ENCODE results near the gene LMF1.

LMF1 gene

GRCh38 chr16:927406-927805, 43.4 kb downstream of the LMF1 start:
- no peak for DNase-seq (ENCODE audit: low read depth)
- no peak for TF ChIP-seq CTCF (conservative IDR thresholded peaks at IDR 0.05; ENCODE audit: control insufficient read depth, insufficient read depth, low read depth, low read length)
- no peak overlapping the region for H3K4me3 ChIP-seq (ENCODE audit: control insufficient read depth, low read depth, low read length)

GRCh38 chr16:926715-927114, 44.1 kb downstream of the LMF1 start:
- no peak for DNase-seq (ENCODE audit: low read depth)
- TF ChIP-seq CTCF (conservative IDR thresholded peaks at IDR 0.05; ENCODE audit: control insufficient read depth, insufficient read depth, low read depth, low read length): no peak

GRCh38 chr16:924806-925205, 46.0 kb downstream of the LMF1 start:
- TF ChIP-seq CTCF (conservative IDR thresholded peaks at IDR 0.05; ENCODE audit: control insufficient read depth, insufficient read depth, low read depth, low read length): no peak
- no peak overlapping the region for H3K4me3 ChIP-seq (ENCODE audit: control insufficient read depth, low read depth, low read length)
- DNase-seq (ENCODE audit: low read depth): no peak

More at GRCh38 chr16:926715-927114, 44.1 kb downstream of the LMF1 start:
- H3K4me3 ChIP-seq (ENCODE audit: control insufficient read depth, low read depth, low read length): no peak overlapping the region

DNA sequence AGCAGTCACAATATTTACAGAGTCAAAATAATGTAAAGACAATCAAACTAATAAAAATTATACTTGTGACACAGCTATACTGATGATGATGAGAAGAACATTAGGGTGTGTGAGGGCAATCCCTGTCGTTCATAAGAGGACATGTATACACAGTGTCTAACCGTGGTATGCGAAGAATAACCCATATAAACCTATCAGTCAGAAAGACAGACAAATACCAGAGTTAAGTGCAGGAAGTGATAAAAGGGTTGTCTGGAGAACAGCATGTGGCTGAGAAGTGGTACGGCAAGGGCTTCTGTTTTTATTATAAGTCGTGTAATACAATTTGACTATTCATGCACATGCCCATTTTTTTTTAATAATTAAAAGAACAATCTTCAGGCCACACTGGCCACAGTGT, 46.7 kb downstream of the LMF1 start:
- H3K4me3 ChIP-seq (ENCODE audit: control insufficient read depth, low read depth, low read length): no peak overlapping the region
- no peak for DNase-seq (ENCODE audit: low read depth)
- no peak for TF ChIP-seq CTCF (conservative IDR thresholded peaks at IDR 0.05; ENCODE audit: control insufficient read depth, insufficient read depth, low read depth, low read length)

DNA sequence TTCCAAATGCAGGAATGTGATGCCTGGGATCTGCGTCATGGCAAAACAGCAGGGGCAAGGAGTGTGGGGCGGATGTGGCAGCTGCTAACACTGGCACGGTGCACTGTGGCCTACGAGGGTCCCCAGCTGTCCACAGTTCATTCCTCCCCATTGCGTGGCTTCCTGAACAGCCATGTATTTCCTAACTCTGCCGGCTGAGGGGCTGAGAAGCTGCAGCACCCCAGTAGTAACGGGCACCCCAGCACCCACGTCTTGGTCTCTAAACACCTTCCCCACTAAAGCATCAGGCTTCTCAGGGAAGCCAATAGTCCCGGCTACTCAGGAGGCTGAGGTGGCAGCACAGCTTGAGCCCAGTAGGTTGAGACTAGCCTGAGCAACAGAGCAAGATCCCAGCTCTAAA, 47.6 kb downstream of the LMF1 start:
- H3K4me3 ChIP-seq (ENCODE audit: control insufficient read depth, low read depth, low read length): no peak overlapping the region
- no peak for TF ChIP-seq CTCF (conservative IDR thresholded peaks at IDR 0.05; ENCODE audit: control insufficient read depth, insufficient read depth, low read depth, low read length)
- DNase-seq (ENCODE audit: low read depth): no peak

DNA sequence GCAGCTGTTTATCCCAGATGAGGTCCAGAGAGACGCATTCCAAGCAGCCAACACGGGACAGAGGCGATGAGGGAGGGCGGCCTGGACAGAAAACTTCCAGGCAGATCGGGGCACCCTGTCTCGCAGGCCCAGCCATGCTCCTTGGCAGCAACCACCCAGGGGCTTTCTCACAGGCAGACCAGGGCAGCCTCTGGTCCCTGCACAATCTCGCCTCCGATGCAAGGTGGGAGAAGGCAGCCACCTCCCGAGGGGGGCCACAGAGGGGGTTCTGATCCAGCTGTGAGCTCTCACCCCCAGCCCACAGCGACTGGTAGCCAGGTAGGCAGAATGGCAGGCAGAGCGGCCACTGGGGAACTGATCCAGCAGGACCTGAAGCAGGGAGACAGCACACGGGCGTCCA, 48.7 kb downstream of the LMF1 start:
- no peak for DNase-seq (ENCODE audit: low read depth)
- no peak overlapping the region for H3K4me3 ChIP-seq (ENCODE audit: control insufficient read depth, low read depth, low read length)
- no peak for TF ChIP-seq CTCF (conservative IDR thresholded peaks at IDR 0.05; ENCODE audit: control insufficient read depth, insufficient read depth, low read depth, low read length)

DNA sequence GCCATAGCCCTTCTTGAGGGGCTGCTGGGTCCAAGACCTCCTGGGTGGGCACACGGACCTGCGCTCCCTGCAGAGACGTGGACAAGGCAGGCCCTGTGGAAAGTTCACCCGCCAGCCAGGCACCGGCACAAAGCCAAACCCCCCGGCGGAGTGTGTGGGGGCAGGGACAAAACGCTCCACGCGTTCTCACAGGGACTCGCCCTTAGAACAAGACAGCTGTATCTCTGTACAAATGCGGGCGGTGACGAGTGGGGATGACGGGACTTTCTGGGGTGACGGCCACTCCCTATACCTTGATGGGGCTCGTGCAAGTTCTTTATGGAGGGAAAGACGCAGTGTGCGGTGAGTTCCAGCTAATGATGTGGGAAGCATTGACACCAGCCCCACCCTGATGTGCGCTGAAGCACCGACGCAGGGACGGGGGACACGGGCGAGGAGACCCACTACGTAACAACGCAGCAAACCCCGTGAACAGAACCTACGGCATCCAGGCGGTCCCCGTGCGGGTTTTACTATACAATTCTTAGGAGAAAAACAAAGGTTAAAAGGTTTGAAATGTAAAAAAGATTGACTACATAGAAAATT, 49.4 kb downstream of the LMF1 start:
- no peak for TF ChIP-seq CTCF (conservative IDR thresholded peaks at IDR 0.05; ENCODE audit: control insufficient read depth, insufficient read depth, low read depth, low read length)
- DNase-seq (ENCODE audit: low read depth): no peak
- H3K4me3 ChIP-seq (ENCODE audit: control insufficient read depth, low read depth, low read length): no peak overlapping the region

Data from fibroblast of mammary gland (primary cell).